NCI-H2081 treated with DMSO at 0.1 percent for 48 hours (cell line): ENCODE measurements around the gene SETD2.
"Not testable (repeated sequence)": the region's sequence is repeated elsewhere in the genome, so short reads cannot be mapped to it uniquely, and the experiment has no call there.

ENCODE experiments used
- DNase-seq: peaks from one replicate; lab custom pipeline; 2025; lab: John Stamatoyannopoulos, UW

SETD2 gene

DNA sequence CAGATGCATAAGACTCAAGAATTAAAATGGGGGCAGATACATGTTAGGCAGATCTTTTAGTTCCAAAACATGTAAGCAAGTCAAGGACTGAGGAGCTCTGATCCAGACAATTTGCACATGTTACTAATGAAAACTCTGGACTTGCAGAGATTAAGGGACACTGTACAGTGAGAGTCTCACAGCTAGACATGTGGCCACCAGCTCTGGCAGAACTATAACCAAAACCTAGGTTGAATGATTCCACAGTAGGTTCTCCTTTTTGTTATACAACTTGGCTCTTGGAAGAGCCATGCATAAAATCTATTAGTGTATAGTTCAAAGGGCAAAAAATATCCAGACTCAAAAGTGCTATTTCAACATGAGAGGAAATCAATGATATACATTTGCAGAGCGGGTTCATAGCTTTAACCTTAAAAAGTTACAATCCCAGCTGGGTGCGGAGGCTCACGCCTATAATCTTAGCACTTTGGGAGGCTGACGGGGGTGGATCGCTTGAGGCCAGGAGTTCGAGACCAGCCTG is 61.8 kb downstream of the SETD2 start:
- DNase-seq, result no peak

DNA sequence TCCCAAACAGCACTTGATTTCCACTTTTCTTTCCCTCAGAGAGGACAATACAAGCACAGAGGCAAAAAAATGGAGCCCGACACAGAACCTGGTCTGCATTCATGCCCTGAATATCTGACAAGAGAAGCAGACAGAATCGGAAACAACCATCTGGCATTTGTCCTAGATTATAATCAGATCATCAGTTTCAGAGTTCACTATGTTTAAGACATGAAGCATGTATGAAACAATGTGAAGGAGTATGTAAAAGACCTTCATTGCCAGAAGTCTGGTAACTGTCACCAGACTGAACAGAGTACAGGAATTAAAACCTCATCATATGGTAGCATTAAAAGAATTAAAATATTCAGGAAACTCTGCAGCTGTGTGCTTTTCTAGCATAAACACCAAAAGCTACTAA is 65.0 kb downstream of the SETD2 start:
- no peak for DNase-seq

DNA sequence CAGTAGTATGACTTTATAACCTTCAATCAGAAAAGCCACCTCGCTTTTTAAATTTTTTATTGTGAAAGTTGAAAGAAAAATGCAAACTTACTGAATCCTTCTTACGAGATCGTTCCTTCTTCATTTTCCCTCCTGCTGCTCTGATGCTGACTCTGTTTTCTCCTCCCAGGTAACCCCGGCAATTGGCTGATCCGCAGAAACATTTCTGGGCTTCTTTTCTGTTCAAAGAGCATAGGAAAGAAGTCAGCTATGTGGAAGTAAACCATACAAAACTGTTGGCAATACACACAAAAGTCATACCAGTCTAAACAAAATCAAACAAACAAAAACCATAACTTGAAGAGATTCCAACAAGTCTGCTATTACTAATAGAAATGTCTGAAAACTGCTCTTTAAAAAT is 66.0 kb downstream of the SETD2 start:
- DNase-seq, result no peak

DNA sequence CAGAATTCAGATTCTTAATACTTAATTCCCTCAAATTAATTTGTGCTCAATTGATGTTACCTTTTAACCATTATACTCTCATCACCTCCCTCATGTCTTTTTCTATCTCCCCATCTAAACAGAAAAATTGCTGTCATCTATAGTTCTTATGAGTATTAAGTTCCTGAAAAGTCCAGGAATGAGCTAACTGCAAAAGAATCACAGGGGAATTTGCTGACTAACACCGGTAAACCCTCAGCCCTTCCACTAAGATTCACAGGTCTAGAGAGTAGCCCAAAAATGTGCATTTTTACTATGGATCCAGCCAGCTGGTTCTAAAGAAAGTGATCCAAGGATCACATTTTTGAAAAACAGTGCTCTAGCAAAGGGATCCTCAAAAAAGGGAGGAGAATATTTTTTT is 67.0 kb downstream of the SETD2 start:
- no peak for DNase-seq

DNA sequence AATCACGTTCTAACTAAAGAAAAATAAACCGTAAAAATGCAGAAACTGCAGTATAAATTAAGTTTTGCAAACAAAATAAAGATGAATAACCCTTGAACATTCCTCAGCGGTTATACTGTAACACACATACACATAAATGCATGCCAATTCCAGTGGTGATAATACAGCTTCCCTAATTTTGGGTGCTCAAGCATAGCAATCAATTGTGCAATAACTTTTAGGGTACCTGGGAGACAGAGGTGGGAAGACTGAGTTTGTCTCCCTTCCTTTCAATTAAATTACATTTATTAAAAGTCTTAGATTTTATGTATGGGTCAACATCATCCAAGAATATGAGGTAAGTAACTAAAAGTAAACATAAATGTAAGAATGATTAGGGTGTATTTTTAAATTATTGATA is 71.8 kb downstream of the SETD2 start:
- DNase-seq, result no peak

DNA sequence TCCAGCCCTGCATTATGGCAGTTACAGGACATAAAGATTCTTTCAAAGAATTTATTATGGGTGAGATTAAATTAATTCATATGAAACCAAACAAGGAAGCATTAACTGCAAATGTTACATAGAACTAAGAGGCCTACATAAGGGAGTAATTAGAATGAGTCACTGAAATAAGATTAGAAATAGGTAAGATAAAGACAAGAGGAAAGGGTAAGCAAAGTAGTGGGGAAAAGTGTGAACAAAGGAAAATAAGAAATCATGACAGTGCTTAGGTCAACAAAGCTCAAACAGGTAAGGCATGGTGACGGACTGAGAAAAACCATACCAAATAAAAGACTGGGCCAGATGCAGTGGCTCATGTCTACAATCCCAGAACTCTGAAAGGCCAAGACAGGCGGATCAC is 74.3 kb downstream of the SETD2 start:
- no peak for DNase-seq

DNA sequence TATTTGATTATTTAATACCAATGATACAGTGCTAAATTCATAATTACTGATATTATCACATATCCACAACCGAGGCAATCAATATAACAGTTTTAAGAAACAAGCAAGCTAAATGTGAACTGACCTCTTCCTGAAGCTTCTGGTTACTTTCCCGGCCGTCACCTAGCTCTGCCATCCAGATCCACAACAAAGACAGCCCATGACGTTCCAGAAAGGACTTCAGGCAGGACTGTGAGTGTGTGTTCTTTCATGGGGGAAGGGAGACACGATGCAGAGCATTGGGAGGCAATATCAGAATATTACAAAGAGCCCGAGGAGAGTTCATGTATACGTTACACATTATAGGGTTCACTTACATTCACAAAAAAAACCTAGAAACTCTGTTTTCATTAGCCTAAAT is 77.8 kb downstream of the SETD2 start:
- no peak for DNase-seq

DNA sequence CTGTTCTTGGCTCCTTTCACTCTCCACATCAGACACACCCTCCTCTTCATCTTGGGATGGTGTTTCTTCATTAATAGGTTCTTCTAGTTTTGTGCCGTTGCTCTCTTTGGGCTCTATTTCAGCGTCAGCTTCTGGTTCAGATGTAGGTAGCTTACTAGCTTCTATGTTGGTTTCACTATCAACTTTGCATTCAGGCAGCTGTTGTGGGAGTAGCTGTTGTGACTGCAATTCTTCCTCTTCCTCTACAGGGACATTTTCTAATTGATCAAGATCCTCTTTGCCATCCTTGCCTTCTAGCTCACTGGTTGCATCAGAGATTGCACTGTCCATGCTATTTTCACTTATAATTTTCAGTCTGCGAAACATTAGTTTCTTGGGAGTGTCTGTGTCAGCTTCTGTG is 80.1 kb downstream of the SETD2 start:
- DNase-seq, result no peak

DNA sequence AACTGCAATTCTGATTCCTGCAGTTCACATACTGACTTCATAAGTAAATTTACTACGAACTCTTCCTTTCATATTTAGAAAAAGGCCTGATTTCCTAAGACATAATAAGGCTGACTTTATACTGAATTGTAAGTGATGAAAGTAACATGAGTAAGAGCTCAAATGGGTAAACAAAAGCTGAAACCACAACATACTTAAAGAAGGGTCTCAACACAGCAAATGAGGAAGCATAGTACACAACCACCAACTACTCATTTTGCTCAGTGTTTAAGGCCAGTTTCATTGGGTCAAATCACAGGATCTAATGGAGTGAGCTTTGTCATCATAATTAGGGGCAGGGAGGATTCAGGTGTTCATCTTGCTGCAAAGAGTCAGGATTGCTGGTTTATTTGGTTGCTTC is 81.4 kb downstream of the SETD2 start:
- no peak for DNase-seq

DNA sequence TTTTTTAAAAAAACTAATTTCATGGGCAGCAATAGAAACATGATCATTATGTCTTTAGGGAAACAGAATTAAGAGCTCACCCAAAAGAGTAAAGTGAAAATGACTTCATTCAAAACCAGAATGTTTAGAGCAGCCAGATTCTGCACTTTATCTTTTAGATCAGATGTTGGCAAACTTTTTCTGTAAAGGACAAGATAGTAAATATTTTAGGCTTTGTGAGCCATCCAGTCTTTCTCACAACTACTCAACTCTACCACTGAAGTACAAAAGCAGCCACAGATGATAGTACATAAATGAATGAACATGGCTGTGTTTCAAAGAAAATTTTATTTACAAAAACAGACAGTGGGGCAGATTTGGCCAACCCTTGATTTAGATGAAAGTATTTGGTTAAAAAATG is 84.5 kb downstream of the SETD2 start:
- no peak for DNase-seq

DNA sequence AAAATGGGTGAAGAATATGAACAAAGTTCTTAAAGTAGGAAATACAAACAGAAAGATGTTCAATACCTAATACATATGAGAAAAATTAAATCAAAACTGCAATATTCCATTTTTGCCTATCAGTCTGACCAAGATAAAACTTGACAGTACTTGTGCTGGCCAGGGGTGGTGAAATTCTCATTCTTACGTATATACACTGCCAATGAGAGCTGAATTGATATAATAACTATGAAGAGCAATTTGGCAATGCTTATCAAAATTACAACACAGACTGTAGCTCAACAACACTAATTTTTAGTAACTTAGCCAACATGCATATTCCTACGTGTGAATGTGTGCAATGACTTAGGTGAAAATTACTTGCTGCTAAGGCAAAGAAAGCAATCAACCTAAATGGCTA is 90.2 kb downstream of the SETD2 start:
- DNase-seq, result no peak

DNA sequence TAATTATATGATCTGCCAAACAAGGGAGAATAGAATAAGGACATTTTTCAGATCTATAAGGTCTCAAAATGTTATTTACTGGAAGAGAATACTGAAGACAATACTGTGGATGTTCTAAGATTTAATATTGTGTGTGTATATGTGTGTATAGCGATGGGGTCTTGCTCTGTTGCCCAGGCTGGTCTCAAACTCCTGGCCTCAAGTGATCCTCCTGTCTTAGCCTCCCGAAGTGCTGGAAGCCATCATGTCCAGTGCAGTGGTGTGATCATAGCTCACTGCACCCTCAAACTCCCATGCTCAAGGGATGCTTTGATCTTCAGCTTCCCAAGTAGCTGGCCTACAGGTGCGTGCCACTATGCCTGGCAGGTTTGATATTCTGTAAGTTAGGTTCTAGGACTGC is 93.1 kb downstream of the SETD2 start:
- no peak for DNase-seq

DNA sequence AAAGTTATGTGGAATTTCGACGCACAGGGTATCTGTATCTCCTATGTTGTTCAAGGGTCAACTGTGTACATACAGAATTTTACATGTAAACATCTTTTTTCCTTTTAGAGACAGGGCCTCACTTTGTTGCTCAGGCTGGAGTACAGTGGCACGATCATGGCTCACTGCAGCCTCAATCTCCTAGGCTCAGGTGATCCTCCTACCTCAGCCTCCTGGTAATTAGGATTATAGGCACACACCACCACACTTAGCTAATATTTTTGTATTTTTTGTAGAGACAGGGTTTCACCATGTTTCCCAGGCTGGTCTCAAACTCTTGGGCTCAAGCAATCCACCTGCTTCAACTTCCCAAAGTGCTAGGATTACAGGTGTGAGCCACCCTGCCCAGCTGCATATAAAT is 97.7 kb downstream of the SETD2 start:
- not testable (repeated sequence) for DNase-seq

DNA sequence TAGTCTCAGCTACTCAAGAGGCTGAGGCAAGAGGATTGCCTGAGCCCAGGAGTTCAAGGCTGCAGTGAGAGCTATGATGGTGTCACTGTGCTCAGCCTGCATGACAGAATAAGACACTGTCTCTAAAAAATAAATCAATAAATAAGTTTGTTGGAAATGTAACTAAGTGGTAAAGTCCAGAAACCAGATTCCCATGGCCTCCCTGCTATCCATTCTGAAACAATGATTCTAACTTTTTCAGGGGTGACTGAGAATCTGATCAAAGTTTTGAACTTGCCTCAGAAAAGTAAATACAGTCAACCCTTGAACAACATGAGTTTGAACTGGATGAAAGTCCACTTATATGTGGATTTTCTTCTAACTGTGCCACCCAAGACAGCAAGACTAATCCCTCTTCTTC is 98.2 kb downstream of the SETD2 start:
- DNase-seq, result no peak

DNA sequence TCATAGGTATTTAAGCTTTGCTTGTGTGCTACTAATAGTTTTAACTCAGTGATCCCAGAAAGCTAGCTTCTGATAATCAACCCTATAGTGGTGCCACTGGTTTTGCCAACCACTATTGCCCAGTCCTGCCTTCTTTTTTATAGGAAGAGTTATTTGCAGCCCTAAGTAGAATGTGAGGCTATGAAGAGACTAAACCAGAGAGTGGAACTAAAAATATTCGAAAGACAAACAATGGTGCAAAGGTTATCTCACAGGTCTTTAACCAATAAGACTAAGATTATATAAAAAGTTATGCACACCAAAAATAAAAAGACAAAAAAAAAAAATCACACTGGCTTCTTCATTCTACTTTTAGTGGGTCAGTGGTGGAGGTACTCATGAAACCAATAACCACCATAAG is 98.9 kb downstream of the SETD2 start:
- DNase-seq, result no peak

DNA sequence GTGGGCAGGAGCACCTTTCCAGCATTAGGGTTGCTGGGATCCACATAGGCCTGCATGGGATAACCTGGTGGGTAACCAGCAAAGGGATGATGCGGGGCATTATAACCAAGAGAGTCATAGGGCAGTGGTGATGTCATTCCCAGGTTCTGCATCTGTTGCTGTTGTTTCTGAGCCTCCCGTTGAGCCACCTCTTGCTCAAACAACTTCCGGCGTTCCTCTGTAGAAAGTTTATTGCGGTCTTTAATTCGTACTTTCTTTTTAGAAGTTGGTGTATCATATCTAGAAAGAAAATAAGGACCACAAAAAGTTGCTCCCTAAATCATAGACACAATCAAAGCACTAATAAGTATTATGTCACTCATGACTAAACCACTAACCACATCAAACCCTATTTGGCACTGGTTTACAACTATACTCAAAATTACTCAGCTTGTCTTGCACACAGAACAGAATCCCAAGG is 106.7 kb downstream of the SETD2 start:
- no peak for DNase-seq

DNA sequence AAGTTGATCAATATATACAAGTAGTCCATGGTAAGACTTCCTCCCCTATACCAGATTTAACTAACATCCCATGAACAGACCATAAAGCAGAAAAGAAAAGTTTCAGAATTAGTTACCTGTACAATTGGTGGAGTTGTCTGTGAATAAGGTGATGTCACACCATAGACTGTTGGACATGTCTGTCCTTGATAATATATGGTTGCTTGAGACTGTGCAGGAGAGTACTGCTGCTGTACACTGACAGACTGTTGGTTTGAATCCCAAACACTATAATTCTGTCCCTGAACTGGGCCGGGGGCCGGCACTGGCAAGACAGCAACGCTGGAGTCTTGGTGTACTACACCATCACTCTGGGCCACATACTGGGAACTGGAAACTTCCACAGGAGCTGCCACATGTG is 107.2 kb downstream of the SETD2 start:
- DNase-seq, result no peak

DNA sequence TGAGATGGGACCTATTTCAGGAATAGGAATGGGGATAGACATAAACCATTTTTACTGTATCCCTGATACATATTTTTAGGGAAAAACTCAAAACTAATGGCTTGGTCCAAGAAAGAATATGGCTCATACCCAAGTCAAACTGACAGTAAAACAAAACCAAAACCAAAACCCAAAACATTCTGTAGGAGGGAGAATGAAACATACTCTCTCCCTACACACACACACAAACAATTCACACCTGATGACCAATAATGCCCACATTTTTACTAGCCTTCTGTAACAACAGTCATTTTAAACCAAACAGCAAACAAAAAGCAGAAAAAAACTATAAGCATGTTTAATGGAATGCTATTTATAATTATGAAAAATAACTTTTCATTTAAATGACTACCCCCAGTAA is 109.5 kb downstream of the SETD2 start:
- DNase-seq, result no peak

DNA sequence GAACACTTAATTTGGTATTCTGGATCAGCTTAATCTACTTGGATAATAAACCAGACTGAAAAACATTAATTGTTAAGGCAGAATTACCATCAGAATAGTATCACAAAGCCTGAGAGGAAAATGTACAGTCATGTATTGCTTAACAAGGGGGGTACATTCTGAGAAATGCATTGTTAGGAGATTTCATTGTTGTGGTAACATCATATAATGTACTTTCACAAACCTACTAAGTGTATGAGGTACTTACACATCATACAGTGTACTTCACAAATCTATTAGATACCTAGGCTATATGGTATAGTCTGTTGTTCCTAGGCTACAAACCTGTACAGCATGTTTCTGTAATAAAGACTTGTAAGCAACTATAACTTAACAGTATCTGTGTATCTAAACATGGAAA is 116.2 kb downstream of the SETD2 start:
- no peak for DNase-seq

DNA sequence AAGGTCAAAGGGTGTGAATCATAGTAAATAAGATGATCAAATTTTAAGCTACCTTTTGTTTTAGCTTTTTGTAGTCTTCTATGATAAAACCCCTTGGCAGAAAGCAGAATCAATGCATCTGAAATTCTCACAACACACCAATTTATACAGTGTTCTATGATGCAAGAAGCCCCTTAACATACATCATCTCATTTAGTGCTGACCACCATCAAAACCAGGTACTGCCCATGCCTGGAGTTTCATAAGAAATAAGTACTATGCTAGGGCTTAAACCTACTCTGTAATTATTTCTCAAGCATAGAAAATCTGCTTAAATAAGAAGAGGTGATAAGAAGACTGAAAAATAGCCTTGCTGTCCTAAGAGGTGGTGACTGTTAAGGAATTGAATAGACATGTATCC is 116.8 kb downstream of the SETD2 start:
- DNase-seq, result no peak

DNA sequence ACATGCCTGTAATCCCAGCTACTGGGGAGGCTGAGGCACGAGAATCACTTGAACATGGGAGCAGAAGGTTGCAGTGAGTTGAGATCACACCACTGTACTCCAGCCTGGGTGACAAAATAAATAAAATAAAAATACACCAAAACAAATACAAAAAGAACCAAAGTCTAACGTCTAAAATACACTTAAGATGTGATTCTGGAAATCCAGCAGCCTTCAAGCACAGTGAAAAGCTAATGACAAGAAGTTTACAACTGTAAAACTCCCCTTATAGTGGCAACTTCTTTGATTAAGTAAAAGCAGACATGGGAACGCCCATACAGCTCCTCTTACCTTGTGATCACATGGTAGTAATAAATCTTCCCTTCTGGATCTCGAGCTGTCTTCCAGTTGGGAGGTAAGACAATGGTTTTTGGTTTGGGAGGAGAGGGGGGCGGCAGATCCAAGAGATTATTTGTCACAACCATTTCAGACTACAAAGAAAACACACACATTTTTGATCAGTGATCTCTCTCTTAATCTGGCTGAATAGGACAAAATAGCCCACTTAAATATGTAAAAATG is 121.6 kb downstream of the SETD2 start:
- no peak for DNase-seq

DNA sequence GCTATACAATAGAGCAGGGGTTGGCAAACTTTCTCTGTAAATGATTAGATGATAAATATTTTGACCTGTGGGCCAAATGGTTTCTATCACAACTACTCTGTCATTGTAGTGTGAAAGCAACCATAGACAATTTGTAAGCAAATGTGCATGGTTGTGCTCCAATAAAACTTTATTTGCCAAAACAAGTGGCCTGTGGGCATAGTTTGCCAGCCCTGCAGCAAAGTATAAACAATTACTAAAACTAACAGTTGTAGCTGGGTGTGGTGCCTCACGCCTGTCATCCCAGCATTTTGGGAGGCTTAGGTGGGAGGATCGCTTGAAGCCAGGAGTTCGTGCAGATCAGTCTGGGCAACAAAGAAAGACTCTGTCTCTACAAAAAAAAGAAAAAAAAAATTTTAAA is 122.8 kb downstream of the SETD2 start:
- no peak for DNase-seq

DNA sequence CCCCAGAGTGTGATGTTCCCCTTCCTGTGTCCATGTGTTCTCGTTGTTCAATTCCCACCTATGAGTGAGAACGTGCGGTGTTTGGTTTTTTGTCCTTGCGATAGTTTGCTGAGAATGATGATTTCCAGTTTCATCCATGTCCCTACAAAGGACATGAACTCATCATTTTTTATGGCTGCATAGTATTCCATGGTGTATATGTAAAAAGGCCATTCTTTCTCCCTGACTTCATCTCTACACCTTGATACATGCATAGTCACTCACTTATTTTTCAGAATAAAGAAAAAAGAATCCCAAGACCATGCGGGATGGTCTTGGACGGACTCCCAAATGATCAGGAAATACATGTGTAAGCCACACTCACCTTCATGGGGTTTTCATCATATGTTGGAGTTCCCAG is 126.6 kb downstream of the SETD2 start:
- not testable (repeated sequence) for DNase-seq

DNA sequence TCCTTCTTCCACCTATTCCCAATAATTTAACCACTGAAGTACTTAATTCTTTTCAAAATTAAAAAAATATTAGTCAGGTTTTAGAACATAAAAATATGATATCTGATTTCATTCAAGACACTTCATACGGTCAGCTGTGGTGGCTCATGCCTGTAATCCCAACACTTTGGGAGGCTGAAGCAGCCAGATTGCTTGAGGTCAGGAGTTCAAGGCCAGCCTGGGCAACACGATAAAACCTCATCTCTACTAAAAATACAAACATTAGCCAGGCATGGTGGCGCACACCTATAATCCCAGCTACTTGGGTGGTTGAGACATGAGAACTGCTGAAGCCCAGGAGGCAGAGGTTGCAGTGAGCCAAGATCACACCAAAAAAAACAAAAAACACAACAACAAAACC is 127.8 kb downstream of the SETD2 start:
- no peak for DNase-seq

DNA sequence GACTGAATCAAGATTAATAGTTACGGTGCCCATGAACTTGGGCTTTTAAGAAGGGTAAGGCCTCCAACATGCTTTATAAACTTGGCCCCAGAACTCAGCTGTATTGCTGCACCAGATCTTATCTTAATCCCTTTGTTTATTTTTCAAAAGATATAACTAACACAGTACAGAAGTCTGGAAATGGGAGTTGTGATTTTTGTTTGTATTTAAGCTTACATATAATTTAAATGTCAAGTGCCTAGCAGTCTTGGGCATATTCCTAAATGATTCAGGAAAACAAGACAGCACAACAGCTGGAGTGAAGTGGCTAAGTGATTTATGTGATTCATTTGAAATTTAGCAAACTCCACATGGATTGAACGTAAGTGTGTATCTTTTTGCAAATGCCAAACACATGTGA is 128.3 kb downstream of the SETD2 start:
- no peak for DNase-seq
